DMS114 treated with DMSO at 0.1 percent for 48 hours (cell line): ENCODE measurements around the gene CSNK1G2.
"Not testable (repeated sequence)": the region's sequence is repeated elsewhere in the genome, so short reads cannot be mapped to it uniquely, and the experiment has no call there.

Source experiments
- DNase-seq: peaks from one replicate; lab custom pipeline; 2025; ENCODE audit not compliant: unreplicated experiment; lab: John Stamatoyannopoulos, UW

CSNK1G2 gene

GRCh38 chr19:1986357-1987162 lies 45.6 kb downstream of the CSNK1G2 start:
- no peak for DNase-seq

GRCh38 chr19:1987197-1988187 lies 46.5 kb downstream of the CSNK1G2 start:
- no peak for DNase-seq

- not testable (repeated sequence) for DNase-seq
These were observed 47.5 kb downstream of the CSNK1G2 start for GRCh38 chr19:1988464-1988863.

GRCh38 chr19:1989513-1990229 lies 48.7 kb downstream of the CSNK1G2 start:
- no peak for DNase-seq

GRCh38 chr19:1990230-1991017 lies 49.5 kb downstream of the CSNK1G2 start:
- no peak for DNase-seq

- DNase-seq = no peak
These were observed 50.3 kb downstream of the CSNK1G2 start for GRCh38 chr19:1991018-1991913.

GRCh38 chr19:1992759-1993260 lies 51.8 kb downstream of the CSNK1G2 start:
- DNase-seq = no peak

- no peak for DNase-seq
These were observed 56.6 kb downstream of the CSNK1G2 start for GRCh38 chr19:1997353-1998233.

GRCh38 chr19:1998712-1999708 lies 58.0 kb downstream of the CSNK1G2 start:
- no peak for DNase-seq

- no peak for DNase-seq
These were observed 59.0 kb downstream of the CSNK1G2 start for GRCh38 chr19:1999856-2000515.

GRCh38 chr19:2003874-2004273 lies 62.9 kb downstream of the CSNK1G2 start:
- DNase-seq = no peak

GRCh38 chr19:2010135-2010668 lies 69.2 kb downstream of the CSNK1G2 start:
- DNase-seq = no peak

GRCh38 chr19:2011169-2011568 lies 70.2 kb downstream of the CSNK1G2 start:
- DNase-seq = no peak

GRCh38 chr19:2012941-2013682 lies 72.1 kb downstream of the CSNK1G2 start:
- no peak for DNase-seq

GRCh38 chr19:2013683-2013961 lies 72.7 kb downstream of the CSNK1G2 start:
- DNase-seq = no peak

- no peak for DNase-seq
These were observed 73.2 kb downstream of the CSNK1G2 start for GRCh38 chr19:2014131-2014571.
